Fibroblast of skin of left biceps (primary cell): ENCODE data around the gene EIF3C.
"Not testable (repeated sequence)": the region's sequence is repeated elsewhere in the genome, so short reads cannot be mapped to it uniquely, and the experiment has no call there.

Experiments
- DNase-seq, 2 experiments: peaks; one replicate each; pipeline ENCODE4 v3.0.0-alpha.2; 2013; ENCODE audit warnings: low read depth in 2 of 2

Gene EIF3C

GRCh38 chr16:28711220-28712083, at the start of gene EIF3C:
Gene EIF3C (plus strand): TSS chr16:28711464. CDS start chr16:28711687, 223 bp downstream.
- not testable (repeated sequence) for DNase-seq

- not testable (repeated sequence) for DNase-seq
Observed at GRCh38 chr16:28666264-28666663, 45.0 kb upstream of the EIF3C start.

- not testable (repeated sequence) for DNase-seq
Observed at GRCh38 chr16:28667480-28667879, 43.8 kb upstream of the EIF3C start.

GRCh38 chr16:28668199-28668598, 43.1 kb upstream of the EIF3C start:
- DNase-seq, result not testable (repeated sequence)

- not testable (repeated sequence) for DNase-seq
Observed at GRCh38 chr16:28688327-28688952, 22.8 kb upstream of the EIF3C start.

GRCh38 chr16:28689425-28689824, 21.8 kb upstream of the EIF3C start:
- not testable (repeated sequence) for DNase-seq

- DNase-seq, result not testable (repeated sequence)
Observed at GRCh38 chr16:28691722-28692121, 19.5 kb upstream of the EIF3C start.

GRCh38 chr16:28693257-28693950, 17.9 kb upstream of the EIF3C start:
- not testable (repeated sequence) for DNase-seq

- DNase-seq, result not testable (repeated sequence)
Observed at GRCh38 chr16:28699792-28700191, 11.5 kb upstream of the EIF3C start.

- not testable (repeated sequence) for DNase-seq
Observed at GRCh38 chr16:28700349-28700748, 10.9 kb upstream of the EIF3C start.

GRCh38 chr16:28701384-28701783, 9.9 kb upstream of the EIF3C start:
- not testable (repeated sequence) for DNase-seq

- DNase-seq, result not testable (repeated sequence)
Observed at GRCh38 chr16:28704246-28704645, 7.0 kb upstream of the EIF3C start.

- DNase-seq, result not testable (repeated sequence)
Observed at GRCh38 chr16:28722852-28723650, 11.8 kb downstream of the EIF3C start.

- DNase-seq, result not testable (repeated sequence)
Observed at GRCh38 chr16:28731253-28731652, 20.0 kb downstream of the EIF3C start.

- DNase-seq, result not testable (repeated sequence)
Observed at GRCh38 chr16:28732455-28733124, 21.3 kb downstream of the EIF3C start.

- not testable (repeated sequence) for DNase-seq
Observed at GRCh38 chr16:28739787-28740186, 28.5 kb downstream of the EIF3C start.

- not testable (repeated sequence) for DNase-seq
Observed at GRCh38 chr16:28740631-28741030, 29.4 kb downstream of the EIF3C start.

GRCh38 chr16:28741295-28741694, 30.0 kb downstream of the EIF3C start:
- not testable (repeated sequence) for DNase-seq

- not testable (repeated sequence) for DNase-seq
Observed at GRCh38 chr16:28746618-28747350, 35.5 kb downstream of the EIF3C start.

- DNase-seq, result not testable (repeated sequence)
Observed at GRCh38 chr16:28749997-28750465, 38.8 kb downstream of the EIF3C start.
